CD4-positive, CD25-positive, alpha-beta regulatory T cell (primary cell): ENCODE results near the gene LSM12. TPM values are rescaled to one million over a fixed set of nuclear protein-coding genes. Genes with fewer than 3 reads are reported as not detected.
"Not testable (repeated sequence)": the region's sequence is repeated elsewhere in the genome, so short reads cannot be mapped to it uniquely, and the experiment has no call there.

Experiments used
- ATAC-seq, 2 donors: fragments of 150-1000 bp; cut with Tn5 transposase; one replicate each; pipeline ENCODE4 v1.10.0; 2021; ENCODE audit warnings: low read depth in 2 of 2, moderate number of reproducible peaks in 2 of 2, moderate library complexity in 1 of 2
- DNase-seq, 3 donors: peaks; one replicate each; pipeline versions ENCODE4 v3.0.0 to v3.0.0-alpha.2; 2012 to 2022; ENCODE audit warnings: mixed read lengths in 1 of 3
- H3K27ac ChIP-seq: one replicate; pipeline ENCODE4 v1.7.0; 2013; ENCODE audit warnings: mild to moderate bottlenecking, low read length; ENCODE audit not compliant: insufficient read depth, poor library complexity, severe bottlenecking
- H3K27me3 ChIP-seq: one replicate; pipeline ENCODE4 v1.7.0; 2013; ENCODE audit warnings: low read length; ENCODE audit not compliant: control insufficient read depth, insufficient read depth
- H3K36me3 ChIP-seq: one replicate; pipeline ENCODE4 v1.7.0; 2013; ENCODE audit warnings: mild to moderate bottlenecking, low read length, moderate library complexity; ENCODE audit not compliant: control insufficient read depth, insufficient read depth
- H3K4me1 ChIP-seq: 2 replicates; pipeline ENCODE4 v1.7.0; 2013; ENCODE audit warnings: mild to moderate bottlenecking, low read length; ENCODE audit not compliant: insufficient read depth, control insufficient read depth, poor library complexity, severe bottlenecking
- H3K4me3 ChIP-seq: one replicate; pipeline ENCODE4 v1.7.0; 2013; ENCODE audit warnings: low read depth, mild to moderate bottlenecking, low read length, moderate library complexity
- H3K9me3 ChIP-seq, 2 experiments: 1 replicate in 1 of 2; 2 replicates in 1 of 2; pipeline ENCODE4 v1.7.0; 2013; ENCODE audit warnings: low read length in 2 of 2, mild to moderate bottlenecking in 1 of 2, moderate library complexity in 1 of 2; ENCODE audit not compliant: control insufficient read depth in 2 of 2
- H3K27ac Mint-ChIP-seq, 3 donors: one replicate each; pipeline ENCODE4 v1.8.0; 2020 to 2022; ENCODE audit warnings: mild to moderate bottlenecking in 3 of 3, mixed read lengths in 3 of 3, moderate library complexity in 2 of 3
- H3K27me3 Mint-ChIP-seq: one replicate; pipeline ENCODE4 v1.8.0; 2022; ENCODE audit warnings: mild to moderate bottlenecking, mixed read lengths
- H3K36me3 Mint-ChIP-seq: one replicate; pipeline ENCODE4 v1.8.0; 2020; ENCODE audit warnings: mixed read lengths
- H3K4me1 Mint-ChIP-seq, 4 donors: one replicate each; pipeline ENCODE4 v1.8.0; 2020 to 2022; ENCODE audit warnings: mixed read lengths in 4 of 4, mild to moderate bottlenecking in 1 of 4
- H3K4me3 Mint-ChIP-seq, 4 donors: one replicate each; pipeline ENCODE4 v1.8.0; 2020 to 2022; ENCODE audit warnings: mild to moderate bottlenecking in 4 of 4, mixed read lengths in 4 of 4, moderate library complexity in 3 of 4
- H3K9me3 Mint-ChIP-seq, 7 donors: one replicate each; pipeline ENCODE4 v1.8.0; 2020 to 2022; ENCODE audit warnings: mixed read lengths in 7 of 7, mild to moderate bottlenecking in 3 of 7, moderate library complexity in 2 of 7
- polyA plus RNA-seq, 4 donors: library from polyadenylated mRNA; unstranded; fragments of 300-500 nt; fragmentation: Illumina TruSeq; gene quantifications; one replicate each; pipeline ENCODE4 v1.2.3, GENCODE V29; 2021
- total RNA-seq: library from RNA; stranded (reverse); gene quantifications from one replicate; pipeline ENCODE4 v1.2.3, GENCODE V29; 2022

LSM12 gene
- total and polyA plus RNA-seq, 5 donors from 2014 or later: 42.6 to 83.7 (median 71.9) TPM

GRCh38 chr17:44000141-44000860 is 66.2 kb downstream of the LSM12 start:
- peaks cover 4% of the 10 kb centered on the region for H3K27me3 ChIP-seq
- no peak for ATAC-seq
- Mint-ChIP-seq H3K27me3 (peaks cover 38% of the 10 kb centered on the region), H3K4me3 (no peak overlapping the region), H3K36me3 (no peaks in the 10 kb centered on the region), H3K9me3 (no peaks in the 10 kb centered on the region), H3K4me1 (peaks cover 0 to 4% (median 0%) of the 10 kb centered on the region in 4 donors), H3K27ac (peak overlapping the region in 1 of 3 donors; percentile 14)
- H3K4me1 ChIP-seq: peaks cover 10% of the 10 kb centered on the region
- no peaks in the 10 kb centered on the region for H3K36me3 ChIP-seq
- H3K27ac ChIP-seq: no peak overlapping the region
- no peak for DNase-seq
- no peak overlapping the region for H3K4me3 ChIP-seq
- no peaks in the 10 kb centered on the region for H3K9me3 ChIP-seq

- no peak for ATAC-seq
- Mint-ChIP-seq H3K36me3 (no peaks in the 10 kb centered on the region), H3K4me1 (peaks cover 0 to 7% (median 0%) of the 10 kb centered on the region in 4 donors), H3K27me3 (peaks cover 39% of the 10 kb centered on the region), H3K27ac (no peak overlapping the region), H3K4me3 (no peak overlapping the region), H3K9me3 (no peaks in the 10 kb centered on the region)
- Histone ChIP-seq H3K4me3 (no peak overlapping the region), H3K9me3 (no peaks in the 10 kb centered on the region), H3K4me1 (peaks cover 7% of the 10 kb centered on the region), H3K36me3 (no peaks in the 10 kb centered on the region), H3K27ac (no peak overlapping the region), H3K27me3 (peaks cover 4% of the 10 kb centered on the region)
- DNase-seq: no peak
Observed at GRCh38 chr17:43999024-43999423, 67.4 kb downstream of the LSM12 start.

- H3K27me3 Mint-ChIP-seq: peaks cover 36% of the 10 kb centered on the region
- ATAC-seq (no peak), DNase-seq (no peak)
- no peaks in the 10 kb centered on the region for H3K36me3 ChIP-seq
- H3K27ac ChIP-seq: no peak overlapping the region
- no peak overlapping the region for H3K4me3 Mint-ChIP-seq
- peaks cover 0 to 8% (median 0%) of the 10 kb centered on the region in 4 donors for H3K4me1 Mint-ChIP-seq
- no peaks in the 10 kb centered on the region for H3K9me3 Mint-ChIP-seq
- peaks cover 7% of the 10 kb centered on the region for H3K4me1 ChIP-seq
- H3K4me3 ChIP-seq: no peak overlapping the region
- H3K9me3 ChIP-seq: no peaks in the 10 kb centered on the region
- H3K27me3 ChIP-seq: peaks cover 4% of the 10 kb centered on the region
- H3K36me3 Mint-ChIP-seq: no peaks in the 10 kb centered on the region
- no peak overlapping the region for H3K27ac Mint-ChIP-seq
Observed at GRCh38 chr17:43998552-43998951, 67.9 kb downstream of the LSM12 start.

- H3K4me1 Mint-ChIP-seq, H3K36me3 ChIP-seq, H3K27ac Mint-ChIP-seq, DNase-seq, H3K4me3 Mint-ChIP-seq, H3K27ac ChIP-seq, H3K36me3 Mint-ChIP-seq, H3K9me3 ChIP-seq, H3K4me1 ChIP-seq, H3K4me3 ChIP-seq, H3K27me3 ChIP-seq, ATAC-seq, H3K9me3 Mint-ChIP-seq: not testable (repeated sequence)
- H3K27me3 Mint-ChIP-seq: peaks cover 36% of the 10 kb centered on the region
Observed at GRCh38 chr17:43997180-43997579, 69.3 kb downstream of the LSM12 start.

GRCh38 chr17:43995150-43995471 is 71.4 kb downstream of the LSM12 start:
- H3K9me3 Mint-ChIP-seq: no peaks in the 10 kb centered on the region
- H3K36me3 Mint-ChIP-seq: no peaks in the 10 kb centered on the region
- H3K4me1 ChIP-seq: peaks cover 7% of the 10 kb centered on the region
- peaks cover 0 to 8% (median 0%) of the 10 kb centered on the region in 4 donors for H3K4me1 Mint-ChIP-seq
- peaks cover 4% of the 10 kb centered on the region for H3K27me3 ChIP-seq
- no peak for ATAC-seq
- H3K27ac ChIP-seq: no peak overlapping the region
- peaks cover 37% of the 10 kb centered on the region for H3K27me3 Mint-ChIP-seq
- no peak overlapping the region for H3K4me3 ChIP-seq
- H3K4me3 Mint-ChIP-seq: no peak overlapping the region
- H3K27ac Mint-ChIP-seq: no peak overlapping the region
- H3K36me3 ChIP-seq: no peaks in the 10 kb centered on the region
- no peak for DNase-seq
- H3K9me3 ChIP-seq: no peaks in the 10 kb centered on the region

- H3K27me3 Mint-ChIP-seq: peaks cover 34% of the 10 kb centered on the region
Observed at GRCh38 chr17:43994272-43995149, 72.0 kb downstream of the LSM12 start.

GRCh38 chr17:43992641-43993040 is 73.8 kb downstream of the LSM12 start:
- no peaks in the 10 kb centered on the region for H3K36me3 Mint-ChIP-seq
- ATAC-seq: no peak
- H3K27me3 ChIP-seq: peaks cover 5% of the 10 kb centered on the region
- H3K4me3 Mint-ChIP-seq: no peak overlapping the region
- H3K27ac ChIP-seq: no peak overlapping the region
- no peaks in the 10 kb centered on the region for H3K9me3 Mint-ChIP-seq
- H3K4me1 ChIP-seq: peaks cover 7% of the 10 kb centered on the region
- H3K27ac Mint-ChIP-seq: peak overlapping the region in 1 of 3 donors; percentile 56
- DNase-seq: no peak
- peaks cover 34% of the 10 kb centered on the region for H3K27me3 Mint-ChIP-seq
- H3K4me3 ChIP-seq: no peak overlapping the region
- no peaks in the 10 kb centered on the region for H3K36me3 ChIP-seq
- H3K4me1 Mint-ChIP-seq: peaks cover 0 to 8% (median 0%) of the 10 kb centered on the region in 4 donors
- H3K9me3 ChIP-seq: no peaks in the 10 kb centered on the region

More at GRCh38 chr17:43994272-43995149, 72.0 kb downstream of the LSM12 start:
- no peak overlapping the region for H3K27ac ChIP-seq
- H3K9me3 Mint-ChIP-seq: no peaks in the 10 kb centered on the region
- DNase-seq: peak; percentile 48 to 61 (median 51)
- H3K4me3 ChIP-seq: no peak overlapping the region
- no peak overlapping the region for H3K4me3 Mint-ChIP-seq
- H3K9me3 ChIP-seq: no peaks in the 10 kb centered on the region
- no peak overlapping the region for H3K27ac Mint-ChIP-seq
- ATAC-seq: peak; percentile 75 to 77
- H3K36me3 Mint-ChIP-seq: no peaks in the 10 kb centered on the region
- no peaks in the 10 kb centered on the region for H3K36me3 ChIP-seq
- H3K27me3 ChIP-seq: peaks cover 4% of the 10 kb centered on the region
- peaks cover 7% of the 10 kb centered on the region for H3K4me1 ChIP-seq
- peaks cover 0 to 8% (median 0%) of the 10 kb centered on the region in 4 donors for H3K4me1 Mint-ChIP-seq
